ENCODE measurements around the gene FUT4.

FUT4 gene

DNA sequence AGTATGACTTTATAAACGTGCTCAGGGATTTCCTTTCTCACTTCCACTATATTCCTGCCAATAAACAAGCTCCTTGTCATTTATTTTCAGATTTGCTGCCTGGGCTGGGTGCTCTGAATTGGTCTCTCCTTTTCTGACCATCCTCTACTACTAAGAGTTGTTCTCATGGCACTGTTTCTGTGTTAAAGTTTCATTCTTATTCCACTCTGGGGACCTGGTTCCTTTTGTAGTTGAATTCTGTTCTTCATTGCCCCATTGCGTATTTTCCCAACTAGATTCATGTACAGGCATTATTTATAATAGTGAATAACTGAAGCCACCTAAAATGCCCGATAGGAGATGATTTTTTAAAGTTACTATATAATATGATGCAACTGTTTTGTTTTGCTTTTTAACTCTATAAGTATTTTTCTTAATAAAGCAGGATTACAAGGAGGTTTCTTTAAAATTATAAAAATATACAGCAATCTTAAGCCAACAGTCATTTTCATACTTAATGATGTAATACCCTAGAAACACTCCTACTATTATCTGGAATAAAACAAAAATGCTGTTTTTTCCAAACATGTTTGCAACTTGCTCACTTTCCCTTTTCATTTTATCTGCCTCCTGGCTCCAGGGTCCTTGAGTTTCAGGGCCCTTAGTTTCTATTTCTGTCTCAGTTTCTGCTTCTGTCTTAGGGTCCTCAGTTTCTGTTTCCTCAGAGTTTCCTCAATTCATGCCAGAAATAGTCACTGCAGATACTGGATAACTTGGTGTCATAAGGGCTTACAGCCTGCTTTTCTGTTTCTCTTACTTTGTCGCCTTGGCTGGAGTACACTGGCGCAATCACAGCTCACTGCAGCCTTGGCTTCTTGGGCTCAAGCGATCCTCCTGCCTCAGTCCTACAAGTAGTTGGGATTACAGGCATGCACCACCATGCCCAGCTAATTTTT lies 9.8 kb upstream of the FUT4 start:
- peak; percentile 92 for DNase-seq

GRCh38 chr11:94536386-94536785 lies 7.3 kb upstream of the FUT4 start:
- DNase-seq, result no peak

DNA sequence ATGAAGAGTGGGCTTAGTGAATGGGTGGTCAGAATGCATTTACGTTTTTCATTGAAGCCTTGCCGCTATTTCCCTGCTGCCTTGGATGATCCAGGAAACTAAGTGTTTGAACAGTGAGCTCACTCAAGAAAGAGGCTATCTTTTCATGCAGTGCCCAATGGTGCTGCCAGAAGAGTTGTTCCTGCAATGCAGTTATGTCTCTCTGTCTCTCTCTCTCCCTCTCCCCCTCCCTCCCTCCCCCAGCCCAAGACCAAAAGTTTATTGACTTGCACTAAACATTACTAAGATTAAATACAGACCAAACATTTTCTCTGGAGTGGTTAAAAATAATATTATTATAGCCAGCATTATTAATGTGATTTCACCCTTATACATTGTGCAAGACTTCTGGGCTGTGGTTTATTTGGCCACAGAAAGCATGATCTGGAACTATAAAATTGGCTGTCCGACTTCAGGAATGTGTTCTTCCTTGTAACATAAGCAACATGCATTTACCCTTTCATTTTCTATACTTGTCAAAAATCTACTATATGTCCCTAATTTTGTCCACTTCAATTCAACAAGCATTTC lies 6.6 kb upstream of the FUT4 start:
- DNase-seq, result peak; percentile 44

DNA sequence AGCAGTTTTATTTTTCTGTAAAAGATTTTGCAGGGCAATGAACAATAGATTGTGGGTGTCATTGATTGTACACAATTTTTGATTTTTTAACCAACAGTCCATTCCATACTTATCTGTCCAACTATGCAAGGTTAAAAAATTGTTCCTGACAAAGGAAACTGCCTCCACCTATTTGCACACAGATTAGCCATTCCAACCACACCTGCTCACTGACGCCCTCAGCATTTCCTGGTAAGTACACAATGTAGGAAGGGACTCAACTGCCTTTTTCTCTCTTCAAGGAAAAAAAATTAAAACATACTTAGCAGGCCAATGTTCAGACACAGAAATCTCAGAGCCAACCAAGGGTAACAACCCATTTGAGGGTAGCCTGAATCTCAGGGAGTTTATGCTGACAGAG lies 4.3 kb upstream of the FUT4 start:
- DNase-seq, result no peak

- peak; percentile 44 for DNase-seq
Measured at GRCh38 chr11:94544646-94545263, 1.0 kb downstream of the FUT4 start.

DNA sequence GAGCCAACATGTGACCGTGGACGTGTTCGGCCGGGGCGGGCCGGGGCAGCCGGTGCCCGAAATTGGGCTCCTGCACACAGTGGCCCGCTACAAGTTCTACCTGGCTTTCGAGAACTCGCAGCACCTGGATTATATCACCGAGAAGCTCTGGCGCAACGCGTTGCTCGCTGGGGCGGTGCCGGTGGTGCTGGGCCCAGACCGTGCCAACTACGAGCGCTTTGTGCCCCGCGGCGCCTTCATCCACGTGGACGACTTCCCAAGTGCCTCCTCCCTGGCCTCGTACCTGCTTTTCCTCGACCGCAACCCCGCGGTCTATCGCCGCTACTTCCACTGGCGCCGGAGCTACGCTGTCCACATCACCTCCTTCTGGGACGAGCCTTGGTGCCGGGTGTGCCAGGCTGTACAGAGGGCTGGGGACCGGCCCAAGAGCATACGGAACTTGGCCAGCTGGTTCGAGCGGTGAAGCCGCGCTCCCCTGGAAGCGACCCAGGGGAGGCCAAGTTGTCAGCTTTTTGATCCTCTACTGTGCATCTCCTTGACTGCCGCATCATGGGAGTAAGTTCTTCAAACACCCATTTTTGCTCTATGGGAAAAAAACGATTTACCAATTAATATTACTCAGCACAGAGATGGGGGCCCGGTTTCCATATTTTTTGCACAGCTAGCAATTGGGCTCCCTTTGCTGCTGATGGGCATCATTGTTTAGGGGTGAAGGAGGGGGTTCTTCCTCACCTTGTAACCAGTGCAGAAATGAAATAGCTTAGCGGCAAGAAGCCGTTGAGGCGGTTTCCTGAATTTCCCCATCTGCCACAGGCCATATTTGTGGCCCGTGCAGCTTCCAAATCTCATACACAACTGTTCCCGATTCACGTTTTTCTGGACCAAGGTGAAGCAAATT lies 1.8 kb downstream of the FUT4 start:
- peak; percentile 72 for DNase-seq

DNA sequence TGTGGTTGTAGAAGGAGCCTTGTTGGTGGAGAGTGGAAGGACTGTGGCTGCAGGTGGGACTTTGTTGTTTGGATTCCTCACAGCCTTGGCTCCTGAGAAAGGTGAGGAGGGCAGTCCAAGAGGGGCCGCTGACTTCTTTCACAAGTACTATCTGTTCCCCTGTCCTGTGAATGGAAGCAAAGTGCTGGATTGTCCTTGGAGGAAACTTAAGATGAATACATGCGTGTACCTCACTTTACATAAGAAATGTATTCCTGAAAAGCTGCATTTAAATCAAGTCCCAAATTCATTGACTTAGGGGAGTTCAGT lies 2.4 kb downstream of the FUT4 start:
- DNase-seq, result no peak

DNA sequence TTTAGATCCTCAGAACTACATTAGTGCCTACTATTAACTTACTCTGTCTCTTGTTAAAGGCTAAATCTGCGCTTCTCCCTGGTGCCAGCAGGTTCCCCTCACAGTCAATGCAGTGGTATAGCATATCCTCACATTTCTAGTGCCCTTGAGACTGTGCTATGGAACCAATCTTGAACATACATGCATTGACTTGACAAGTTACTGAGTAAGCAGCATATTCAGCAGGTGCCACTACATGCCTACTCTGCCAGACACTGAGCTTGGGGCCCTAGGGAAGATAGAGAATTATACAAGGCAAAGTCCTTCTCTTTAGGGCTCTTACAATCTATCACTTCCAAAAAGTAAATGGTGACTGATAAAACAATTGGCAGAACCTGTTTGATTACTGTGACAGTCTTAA lies 3.2 kb downstream of the FUT4 start:
- peak; percentile 68 for DNase-seq

DNA sequence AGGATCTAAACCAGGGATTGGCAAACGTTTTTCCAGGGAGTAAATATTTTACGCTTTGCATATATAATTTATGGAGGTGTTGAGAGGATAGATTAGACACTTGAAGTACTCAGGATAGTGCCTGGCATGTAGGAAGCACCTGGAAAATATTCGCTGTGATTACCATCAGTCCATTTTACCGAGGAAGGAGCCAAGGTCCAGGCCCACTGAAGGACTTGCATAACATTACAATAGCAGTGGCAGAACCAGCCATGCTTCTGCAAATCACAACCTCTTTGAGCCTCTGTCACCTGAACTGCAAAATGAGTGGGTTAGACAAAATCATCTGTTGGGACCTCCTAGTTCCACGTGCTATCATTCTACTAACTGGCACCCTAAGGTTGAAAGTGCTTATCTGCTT lies 5.4 kb downstream of the FUT4 start:
- peak; percentile 60 for DNase-seq

GRCh38 chr11:94550513-94550912 lies 6.8 kb downstream of the FUT4 start:
- DNase-seq, result peak; percentile 67

GRCh38 chr11:94553938-94554337 lies 10.2 kb downstream of the FUT4 start:
- peak; percentile 47 for DNase-seq

- peak; percentile 23 for DNase-seq
Measured at GRCh38 chr11:94555752-94556329, 12.1 kb downstream of the FUT4 start.

- DNase-seq, result no peak
Measured at GRCh38 chr11:94557421-94557820, 13.7 kb downstream of the FUT4 start.

DNA sequence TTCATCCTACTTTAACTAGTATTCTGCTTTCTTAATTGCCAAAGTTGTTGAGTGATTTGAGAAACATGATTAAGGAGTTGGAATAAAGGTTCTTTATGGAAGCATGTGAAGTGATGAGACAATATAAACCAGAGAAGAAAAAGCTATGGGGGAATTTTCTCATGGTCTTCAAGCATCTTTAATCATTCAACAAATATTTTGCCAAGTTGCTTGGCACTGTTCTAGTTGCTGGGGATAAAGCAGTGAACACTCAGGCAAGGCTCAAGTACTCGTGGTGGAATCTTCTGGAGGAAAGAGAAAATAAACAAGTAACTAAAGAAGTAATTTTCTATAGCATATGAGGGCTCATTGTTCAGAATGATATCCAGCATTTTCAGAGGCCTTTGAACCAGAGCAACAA lies 14.3 kb downstream of the FUT4 start:
- no peak for DNase-seq

- DNase-seq, result peak; percentile 97
Measured at GRCh38 chr11:94558468-94558867, 14.7 kb downstream of the FUT4 start.

- no peak for DNase-seq
Measured at GRCh38 chr11:94558932-94559331, 15.2 kb downstream of the FUT4 start.

DNA sequence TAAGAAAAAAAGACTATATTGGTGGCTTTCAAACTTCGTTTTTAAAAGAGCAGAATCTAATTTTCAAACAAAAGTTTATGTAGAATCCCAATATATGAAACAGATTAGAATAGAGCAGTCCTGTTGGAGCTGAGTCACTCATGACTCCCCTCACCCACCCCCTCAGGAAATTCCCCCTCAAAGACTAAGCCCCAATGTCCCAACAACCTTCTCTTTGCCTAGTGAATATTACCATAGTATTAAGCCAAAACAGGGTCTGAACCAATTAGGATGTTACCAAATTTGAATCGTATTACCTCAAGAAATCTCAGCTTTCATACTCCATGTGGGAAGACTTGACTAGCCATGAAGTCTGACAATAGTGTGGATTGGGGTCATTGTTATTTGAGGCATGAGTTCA lies 15.6 kb downstream of the FUT4 start:
- DNase-seq, result no peak

GRCh38 chr11:94560834-94561233 lies 17.1 kb downstream of the FUT4 start:
- no peak for DNase-seq

GRCh38 chr11:94563176-94563847 lies 19.6 kb downstream of the FUT4 start:
- DNase-seq, result peak; percentile 54

- DNase-seq, result peak; percentile 84
Measured at GRCh38 chr11:94563848-94564467, 20.2 kb downstream of the FUT4 start.

DNA sequence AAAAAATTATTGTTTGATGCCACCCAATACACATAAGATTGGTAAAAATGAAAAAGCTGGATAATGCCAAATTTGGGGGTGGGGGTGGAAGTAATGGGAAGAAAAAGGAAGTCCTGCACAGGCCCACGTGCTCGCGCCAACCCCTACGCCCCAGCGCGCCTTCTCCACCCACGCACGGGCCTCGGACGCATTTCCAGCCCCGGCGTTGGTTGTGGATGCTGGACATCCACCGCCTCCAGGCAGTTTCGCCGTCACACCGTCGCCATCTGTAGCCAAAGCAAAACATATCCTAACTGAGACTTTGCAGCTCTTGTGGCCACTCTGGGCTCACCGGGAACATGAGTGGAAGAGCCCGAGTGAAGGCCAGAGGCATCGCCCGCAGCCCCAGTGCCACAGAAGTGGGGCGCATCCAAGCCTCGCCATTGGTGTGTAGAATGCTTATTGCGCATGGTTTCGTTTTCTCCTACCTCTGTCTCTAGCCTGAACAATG lies 23.5 kb downstream of the FUT4 start, which contains the start of gene PIWIL4:
PIWIL4 (plus strand) TSS at position 188 of the 490 bp plus-strand sequence; CDS start at position 339, 151 bp downstream.
- no peak for DNase-seq
